ENCODE data around the gene PHF2.

PHF2 gene

GRCh38 chr9:93533863-93534262 is 42.5 kb upstream of the PHF2 start:
- TF ChIP-seq, protein P1, sequence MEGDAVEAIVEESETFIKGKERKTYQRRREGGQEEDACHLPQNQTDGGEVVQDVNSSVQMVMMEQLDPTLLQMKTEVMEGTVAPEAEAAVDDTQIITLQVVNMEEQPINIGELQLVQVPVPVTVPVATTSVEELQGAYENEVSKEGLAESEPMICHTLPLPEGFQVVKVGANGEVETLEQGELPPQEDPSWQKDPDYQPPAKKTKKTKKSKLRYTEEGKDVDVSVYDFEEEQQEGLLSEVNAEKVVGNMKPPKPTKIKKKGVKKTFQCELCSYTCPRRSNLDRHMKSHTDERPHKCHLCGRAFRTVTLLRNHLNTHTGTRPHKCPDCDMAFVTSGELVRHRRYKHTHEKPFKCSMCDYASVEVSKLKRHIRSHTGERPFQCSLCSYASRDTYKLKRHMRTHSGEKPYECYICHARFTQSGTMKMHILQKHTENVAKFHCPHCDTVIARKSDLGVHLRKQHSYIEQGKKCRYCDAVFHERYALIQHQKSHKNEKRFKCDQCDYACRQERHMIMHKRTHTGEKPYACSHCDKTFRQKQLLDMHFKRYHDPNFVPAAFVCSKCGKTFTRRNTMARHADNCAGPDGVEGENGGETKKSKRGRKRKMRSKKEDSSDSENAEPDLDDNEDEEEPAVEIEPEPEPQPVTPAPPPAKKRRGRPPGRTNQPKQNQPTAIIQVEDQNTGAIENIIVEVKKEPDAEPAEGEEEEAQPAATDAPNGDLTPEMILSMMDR (IDR thresholded peaks at IDR 0.05; ENCODE audit: low read length): peak; percentile 5; the same call in 1 of the 2 replicates
- no peak for TF ChIP-seq EZH2phosphoT487 (IDR thresholded peaks at IDR 0.05; ENCODE audit: low read length)
- H3K9ac ChIP-seq (ENCODE audit: low read length): no peak overlapping the region
- no peak overlapping the region for H3K4me2 ChIP-seq (ENCODE audit: low read depth, low read length)
- peaks cover 18% of the 10 kb centered on the region; the same call in 1 of the 2 replicates for H3K36me3 ChIP-seq (replicated peaks; ENCODE audit: insufficient read depth, low read length)
- no peak overlapping the region for H2AFZ ChIP-seq (ENCODE audit: low read length)
- H4K20me1 ChIP-seq (ENCODE audit: insufficient read depth, low read length): no peaks in the 10 kb centered on the region
- H3F3A ChIP-seq (ENCODE audit: insufficient read depth, low read length): no peaks in the 10 kb centered on the region
- no peak overlapping the region for H3K27ac ChIP-seq (ENCODE audit: low read length)
- peaks cover 31% of the 10 kb centered on the region for H3K79me2 ChIP-seq (ENCODE audit: low read length)
- no peaks in the 10 kb centered on the region for H3K9me3 ChIP-seq (replicated peaks; ENCODE audit: insufficient read depth, low read length)
- no peaks in the 10 kb centered on the region for H3K4me1 ChIP-seq (ENCODE audit: low read length)
- H3K4me3 ChIP-seq (ENCODE audit: low read length): no peak overlapping the region
- no peaks in the 10 kb centered on the region for H3K27me3 ChIP-seq (replicated peaks; ENCODE audit: insufficient read depth, low read length)
- no peak for DNase-seq
- H3K9me2 ChIP-seq (replicated peaks; ENCODE audit: insufficient read depth, low read length): no peaks in the 10 kb centered on the region

DNA sequence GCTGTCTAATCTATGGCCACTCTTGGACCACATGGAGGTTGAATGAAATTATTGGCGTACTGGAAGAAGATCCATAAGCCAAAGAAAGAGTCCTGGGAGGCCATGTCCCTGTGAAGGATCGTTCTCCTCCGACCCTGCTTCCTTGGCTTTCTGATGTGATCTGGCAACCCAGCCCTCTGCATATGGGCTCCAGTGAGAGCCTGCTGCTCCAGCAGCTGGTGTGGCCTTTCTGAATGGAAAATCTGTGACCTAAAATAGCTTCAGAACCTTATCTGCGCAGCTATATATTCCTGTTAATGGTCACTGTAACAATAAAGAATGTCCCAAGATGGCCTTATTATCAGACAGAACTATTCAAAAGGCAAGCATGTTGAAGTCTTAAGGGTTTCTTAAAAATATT is 40.2 kb upstream of the PHF2 start:
- Histone ChIP-seq H3K36me3 (replicated peaks; ENCODE audit: insufficient read depth, low read length) (peaks cover 12% of the 10 kb centered on the region; the same call in 1 of the 2 replicates), H2AFZ (ENCODE audit: low read length) (no peak overlapping the region), H3K9me2 (replicated peaks; ENCODE audit: insufficient read depth, low read length) (no peaks in the 10 kb centered on the region), H3K4me2 (ENCODE audit: low read depth, low read length) (no peak overlapping the region), H3K4me3 (ENCODE audit: low read length) (no peak overlapping the region), H3K27me3 (replicated peaks; ENCODE audit: insufficient read depth, low read length) (no peaks in the 10 kb centered on the region), H3F3A (ENCODE audit: insufficient read depth, low read length) (no peaks in the 10 kb centered on the region), H4K20me1 (ENCODE audit: insufficient read depth, low read length) (no peaks in the 10 kb centered on the region), H3K79me2 (ENCODE audit: low read length) (peaks cover 37% of the 10 kb centered on the region), H3K4me1 (ENCODE audit: low read length) (no peaks in the 10 kb centered on the region), H3K9me3 (replicated peaks; ENCODE audit: insufficient read depth, low read length) (no peaks in the 10 kb centered on the region), H3K27ac (ENCODE audit: low read length) (no peak overlapping the region), H3K9ac (ENCODE audit: low read length) (no peak overlapping the region)
- no peak for TF ChIP-seq EZH2phosphoT487 (IDR thresholded peaks at IDR 0.05; ENCODE audit: low read length)
- TF ChIP-seq, protein P1 (IDR thresholded peaks at IDR 0.05; ENCODE audit: low read length): no peak
- no peak for TF ChIP-seq EZH2 (optimal IDR thresholded peaks at IDR 0.05; ENCODE audit: low read depth, low read length)
- no peak for DNase-seq

DNA sequence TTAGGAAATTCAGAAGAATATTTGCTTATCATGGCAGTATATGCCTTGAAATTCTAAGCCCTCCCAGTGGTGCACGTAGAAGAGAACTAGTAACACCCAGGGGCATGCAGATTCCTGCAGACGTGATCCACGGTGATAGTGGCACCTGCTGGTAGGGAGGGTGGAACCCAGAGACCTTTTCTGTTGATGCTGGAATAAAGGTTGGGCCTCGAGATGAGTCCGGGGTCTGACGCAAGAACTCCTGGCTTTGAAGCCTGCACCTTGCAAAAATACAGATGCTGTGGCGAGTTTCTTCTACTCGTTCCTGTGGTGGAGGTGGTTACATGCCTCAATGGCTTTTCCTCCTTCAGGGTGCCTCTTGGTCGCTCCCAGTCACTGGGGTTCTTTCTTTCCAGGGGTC is 39.5 kb upstream of the PHF2 start:
- Histone ChIP-seq H3K27me3 (replicated peaks; ENCODE audit: insufficient read depth, low read length) (no peaks in the 10 kb centered on the region), H3K4me2 (ENCODE audit: low read depth, low read length) (no peak overlapping the region), H3K27ac (ENCODE audit: low read length) (no peak overlapping the region), H3K9me3 (replicated peaks; ENCODE audit: insufficient read depth, low read length) (no peaks in the 10 kb centered on the region), H3F3A (ENCODE audit: insufficient read depth, low read length) (no peaks in the 10 kb centered on the region), H3K79me2 (ENCODE audit: low read length) (peaks cover 32% of the 10 kb centered on the region), H3K9ac (ENCODE audit: low read length) (no peak overlapping the region), H2AFZ (ENCODE audit: low read length) (no peak overlapping the region), H3K9me2 (replicated peaks; ENCODE audit: insufficient read depth, low read length) (no peaks in the 10 kb centered on the region), H3K4me1 (ENCODE audit: low read length) (no peaks in the 10 kb centered on the region), H3K36me3 (replicated peaks; ENCODE audit: insufficient read depth, low read length) (peaks cover 12% of the 10 kb centered on the region; the same call in 1 of the 2 replicates), H3K4me3 (ENCODE audit: low read length) (no peak overlapping the region), H4K20me1 (ENCODE audit: insufficient read depth, low read length) (no peaks in the 10 kb centered on the region)
- TF ChIP-seq EZH2 (optimal IDR thresholded peaks at IDR 0.05; ENCODE audit: low read depth, low read length) (no peak), EZH2phosphoT487 (IDR thresholded peaks at IDR 0.05; ENCODE audit: low read length) (no peak)
- TF ChIP-seq, protein P1 (IDR thresholded peaks at IDR 0.05; ENCODE audit: low read length): no peak
- no peak for DNase-seq
